ENCODE measurements around the gene GPC1. TPM values are rescaled to one million over a fixed set of nuclear protein-coding genes. Genes with fewer than 3 reads are reported as not detected.

The GPC1 gene
- total RNA-seq, 1 donor from 2014 or later, result 123 TPM

- Histone ChIP-seq H3K4me3 (no peak overlapping the region), H3K36me3 (no peaks in the 10 kb centered on the region), H3K27ac (no peak overlapping the region), H3K27me3 (no peaks in the 10 kb centered on the region), H3K9me3 (peaks cover 0 to 13% of the 10 kb centered on the region in 2 donors), H3K4me1 (no peaks in the 10 kb centered on the region)
- TF ChIP-seq CTCF (IDR thresholded peaks at IDR 0.05), result no peak
- peak in 1 of 2 donors; percentile 27 for DNase-seq (ENCODE audit: low spot score in 2 of 2)
- intact Hi-C loops (cut with DNase I), result no loop called here
These were observed 14.1 kb upstream of the GPC1 start for GRCh38 chr2:240421381-240421780.

GRCh38 chr2:240422658-240423329, 12.7 kb upstream of the GPC1 start:
- TF ChIP-seq CTCF (IDR thresholded peaks at IDR 0.05), result no peak
- H3K4me1 ChIP-seq, result no peaks in the 10 kb centered on the region
- no peak overlapping the region for H3K27ac ChIP-seq
- peaks cover 0 to 13% of the 10 kb centered on the region in 2 donors for H3K9me3 ChIP-seq
- intact Hi-C loops (cut with DNase I), result no loop called here
- H3K4me3 ChIP-seq, result no peak overlapping the region
- H3K36me3 ChIP-seq, result no peaks in the 10 kb centered on the region
- no peak for DNase-seq (ENCODE audit: low spot score in 2 of 2)
- H3K27me3 ChIP-seq, result no peaks in the 10 kb centered on the region

GRCh38 chr2:240423788-240424191, 11.7 kb upstream of the GPC1 start:
- no peak for TF ChIP-seq CTCF (IDR thresholded peaks at IDR 0.05)
- Histone ChIP-seq H3K27me3 (no peaks in the 10 kb centered on the region), H3K4me1 (no peaks in the 10 kb centered on the region), H3K4me3 (no peak overlapping the region), H3K36me3 (no peaks in the 10 kb centered on the region), H3K27ac (no peak overlapping the region), H3K9me3 (peaks cover 0 to 13% of the 10 kb centered on the region in 2 donors)
- intact Hi-C loops (cut with DNase I), result no loop called here
- DNase-seq (ENCODE audit: low spot score in 2 of 2), result peak in 1 of 2 donors; percentile 49

GRCh38 chr2:240424341-240425235, 10.9 kb upstream of the GPC1 start:
- Histone ChIP-seq H3K27ac (no peak overlapping the region), H3K4me1 (no peaks in the 10 kb centered on the region), H3K36me3 (no peaks in the 10 kb centered on the region), H3K27me3 (no peaks in the 10 kb centered on the region), H3K4me3 (no peak overlapping the region), H3K9me3 (peaks cover 0 to 13% of the 10 kb centered on the region in 2 donors)
- no peak for TF ChIP-seq CTCF (IDR thresholded peaks at IDR 0.05)
- intact Hi-C loops (cut with DNase I), result no loop called here
- peak in 1 of 2 donors; percentile 47 for DNase-seq (ENCODE audit: low spot score in 2 of 2)

GRCh38 chr2:240425236-240425615, 10.2 kb upstream of the GPC1 start:
- H3K9me3 ChIP-seq, result peaks cover 0 to 13% of the 10 kb centered on the region in 2 donors
- intact Hi-C loops (cut with DNase I), result no loop called here

More at GRCh38 chr2:240425236-240425615, 10.2 kb upstream of the GPC1 start:
- H3K27ac ChIP-seq, result no peak overlapping the region
- DNase-seq (ENCODE audit: low spot score in 2 of 2), result peak in 1 of 2 donors; percentile 31
- H3K36me3 ChIP-seq, result no peaks in the 10 kb centered on the region
- no peaks in the 10 kb centered on the region for H3K27me3 ChIP-seq
- H3K4me1 ChIP-seq, result no peaks in the 10 kb centered on the region
- no peak for TF ChIP-seq CTCF (IDR thresholded peaks at IDR 0.05)
- H3K4me3 ChIP-seq, result no peak overlapping the region
